Stimulated activated CD4-positive, alpha-beta T cell treated with anti-CD3 and anti-CD28 coated beads, Interleukin-1b, Interleukin-23, amount 100 ng/mL, for 24 hours (primary cell): ENCODE results near the gene MPPE1.
"Not testable (repeated sequence)": the region's sequence is repeated elsewhere in the genome, so short reads cannot be mapped to it uniquely, and the experiment has no call there.

Experiments
- DNase-seq, 4 experiments: peaks; one replicate each; pipeline ENCODE4 v3.0.0-alpha.2; 2020; ENCODE audit warnings: low read depth in 4 of 4, low spot score in 1 of 4

Gene MPPE1

GRCh38 chr18:11908182-11909060, at the start of gene MPPE1:
Gene MPPE1 (minus strand): TSS chr18:11908317. CDS start chr18:11897264, 11,053 bp downstream.
- DNase-seq: peak; percentile 62 to 82 (median 72)

- no peak for DNase-seq
Measured at GRCh38 chr18:11957636-11958035, 49.5 kb upstream of the MPPE1 start.

- no peak for DNase-seq
Measured at GRCh38 chr18:11956371-11957308, 48.5 kb upstream of the MPPE1 start.

GRCh38 chr18:11955239-11956029, 47.3 kb upstream of the MPPE1 start:
- DNase-seq: no peak

GRCh38 chr18:11953113-11953512, 45.0 kb upstream of the MPPE1 start:
- no peak for DNase-seq

- DNase-seq: no peak
Measured at GRCh38 chr18:11951390-11951851, 43.3 kb upstream of the MPPE1 start.

GRCh38 chr18:11950824-11951223, 42.7 kb upstream of the MPPE1 start:
- DNase-seq: no peak

GRCh38 chr18:11948852-11949523, 40.9 kb upstream of the MPPE1 start:
- no peak for DNase-seq

GRCh38 chr18:11947214-11948191, 39.4 kb upstream of the MPPE1 start:
- peak; percentile 19 to 48 (median 34) for DNase-seq

- no peak for DNase-seq
Measured at GRCh38 chr18:11946756-11947155, 38.6 kb upstream of the MPPE1 start.

GRCh38 chr18:11945834-11946659, 37.9 kb upstream of the MPPE1 start:
- not testable (repeated sequence) for DNase-seq

GRCh38 chr18:11944786-11945185, 36.7 kb upstream of the MPPE1 start:
- no peak for DNase-seq

GRCh38 chr18:11944252-11944651, 36.1 kb upstream of the MPPE1 start:
- no peak for DNase-seq

- DNase-seq: no peak
Measured at GRCh38 chr18:11943551-11943950, 35.4 kb upstream of the MPPE1 start.

GRCh38 chr18:11940956-11941355, 32.8 kb upstream of the MPPE1 start:
- no peak for DNase-seq

- peak; percentile 51 to 63 (median 60) for DNase-seq
Measured at GRCh38 chr18:11937874-11938478, 29.9 kb upstream of the MPPE1 start.

GRCh38 chr18:11932393-11932792, 24.3 kb upstream of the MPPE1 start:
- no peak for DNase-seq

- no peak for DNase-seq
Measured at GRCh38 chr18:11927497-11927896, 19.4 kb upstream of the MPPE1 start.
